GM15510 (cell line): Measurements from ENCODE around the gene NQO2.

Source experiments
- POLR2A ChIP-seq: IDR thresholded peaks from 3 replicates; pipeline ENCODE4 v1.6.1; 2011; ENCODE audit warnings: borderline replicate concordance; ENCODE audit not compliant: insufficient read length; ENCODE audit errors: extremely low read depth

The NQO2 gene

DNA sequence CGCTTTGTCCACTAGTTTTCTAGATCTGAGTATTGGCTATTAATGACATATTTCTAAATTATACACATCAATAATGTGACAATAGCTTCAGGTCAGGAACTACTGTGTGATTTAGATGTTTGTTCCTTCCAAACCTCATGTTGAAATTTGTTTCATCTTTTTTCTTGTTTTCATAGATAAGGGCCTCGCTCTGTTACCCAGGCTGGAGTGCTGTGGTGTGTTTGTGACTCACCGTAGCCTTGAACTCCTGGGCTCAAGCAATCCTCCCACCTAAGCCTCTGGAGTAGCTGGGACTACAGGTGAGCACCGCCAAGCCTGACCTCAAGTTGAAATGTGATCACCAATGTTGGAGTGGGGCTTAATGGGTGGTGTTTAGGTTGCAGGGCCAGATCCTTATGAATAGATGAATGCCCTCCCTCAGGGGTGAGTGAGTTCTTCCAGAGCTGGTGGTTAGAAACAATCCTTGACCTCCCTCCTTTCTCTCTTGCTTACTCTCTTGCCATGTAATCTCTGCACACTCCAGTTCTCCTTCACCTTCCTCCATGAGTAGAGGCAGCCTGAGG is 5.9 kb upstream of the NQO2 start:
- TF ChIP-seq POLR2A = no peak

- no peak for TF ChIP-seq POLR2A
These were observed 586 bp upstream of the NQO2 start for GRCh38 chr6:2998998-2999617.

DNA sequence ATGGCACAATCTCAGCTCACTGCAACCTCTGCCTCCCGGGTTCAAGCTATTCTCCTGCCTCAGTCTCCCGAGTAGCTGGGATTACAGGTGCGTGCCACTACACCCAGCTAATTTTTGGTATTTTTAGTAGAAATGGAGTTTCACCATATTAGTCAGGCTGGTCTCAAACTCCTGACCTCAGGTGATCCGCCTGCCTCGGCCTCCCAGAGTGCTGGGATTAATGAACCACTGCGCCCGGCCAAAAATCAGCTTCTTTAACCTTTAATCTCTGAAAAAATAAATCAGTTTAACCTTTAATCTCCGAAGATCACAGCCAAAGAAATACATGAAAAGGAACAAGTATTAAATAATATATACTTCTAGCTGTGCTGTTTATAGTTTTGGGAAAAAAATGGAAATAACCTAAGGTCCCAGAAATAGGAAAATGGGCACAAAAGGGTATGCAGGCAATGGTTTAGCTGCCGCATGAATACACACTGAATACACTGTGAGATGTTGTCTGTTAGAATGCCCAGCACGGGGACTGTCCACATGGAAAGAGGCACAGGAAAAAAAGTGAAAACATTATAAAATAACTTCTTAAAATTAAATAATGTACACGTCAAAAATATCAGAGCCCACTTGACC is 1.6 kb downstream of the NQO2 start:
- TF ChIP-seq POLR2A = no peak

DNA sequence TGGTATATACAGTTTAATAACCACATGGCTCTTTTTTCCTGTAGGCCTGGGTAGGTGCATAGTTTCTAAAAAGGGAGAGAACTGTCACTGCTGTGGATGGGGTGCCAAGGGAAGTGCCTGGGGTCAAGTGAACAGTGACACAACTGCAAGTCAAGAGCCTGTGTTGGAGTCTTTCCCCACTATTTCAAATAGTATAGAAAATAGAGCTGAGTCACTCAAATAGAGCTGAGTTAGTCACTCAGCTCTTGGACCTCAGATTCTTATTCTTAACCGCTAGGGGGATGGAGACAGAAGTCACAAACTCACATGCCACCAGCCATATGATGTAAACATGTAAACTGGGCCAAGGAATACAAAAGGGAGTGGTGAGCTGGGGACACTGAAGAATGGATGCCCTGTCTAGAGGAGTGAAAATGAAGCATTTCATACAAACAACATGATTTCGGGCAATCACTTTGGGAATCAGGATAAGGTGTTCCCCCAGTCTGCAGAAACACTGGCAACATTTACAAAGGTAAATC is 2.1 kb downstream of the NQO2 start:
- no peak for TF ChIP-seq POLR2A

GRCh38 chr6:3005077-3005476 is 5.4 kb downstream of the NQO2 start:
- TF ChIP-seq POLR2A = no peak

- no peak for TF ChIP-seq POLR2A
These were observed 6.2 kb downstream of the NQO2 start for GRCh38 chr6:3005874-3006273.

GRCh38 chr6:3006476-3006875 is 6.8 kb downstream of the NQO2 start:
- no peak for TF ChIP-seq POLR2A

DNA sequence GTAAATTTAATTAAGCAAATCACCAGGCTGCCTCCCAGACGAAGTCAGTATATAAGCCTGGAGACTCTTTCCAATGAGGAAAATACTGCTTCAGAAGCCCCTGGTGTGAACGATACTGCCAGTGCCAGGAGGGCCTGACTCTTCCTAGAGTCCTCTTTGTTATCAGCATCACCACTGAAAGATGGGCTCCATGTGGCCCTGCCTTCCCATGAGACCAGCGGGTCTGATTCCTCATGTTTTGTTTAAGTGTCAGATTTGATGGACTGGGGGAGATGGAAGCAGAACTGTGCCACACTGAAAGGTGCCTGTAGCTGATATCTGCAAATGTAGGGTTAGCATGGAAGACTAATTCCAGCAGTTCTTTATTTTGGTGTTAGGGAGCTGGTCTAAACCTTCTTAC is 7.9 kb downstream of the NQO2 start:
- TF ChIP-seq POLR2A = no peak

GRCh38 chr6:3009930-3010329 is 10.2 kb downstream of the NQO2 start:
- TF ChIP-seq POLR2A = no peak

DNA sequence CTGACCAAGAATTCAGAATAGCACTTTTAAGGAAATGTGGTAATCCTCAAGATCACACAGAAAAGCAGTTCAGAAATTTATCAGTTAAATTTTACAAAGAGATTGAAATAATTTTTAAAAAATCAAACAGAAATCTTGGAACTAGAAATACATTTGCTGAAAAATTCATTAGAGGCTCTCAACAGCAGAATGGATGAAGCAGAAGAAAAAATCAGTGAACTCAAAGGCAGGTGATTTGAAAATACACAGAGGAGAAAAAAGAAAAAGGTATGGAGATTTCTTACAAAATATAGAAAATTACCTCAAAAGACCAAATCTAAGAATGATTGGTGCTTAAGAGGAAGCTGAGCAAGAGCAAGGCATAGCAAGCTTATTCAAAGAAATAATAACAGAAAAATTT is 11.5 kb downstream of the NQO2 start:
- TF ChIP-seq POLR2A = no peak

GRCh38 chr6:3011592-3011991 is 11.9 kb downstream of the NQO2 start:
- no peak for TF ChIP-seq POLR2A

DNA sequence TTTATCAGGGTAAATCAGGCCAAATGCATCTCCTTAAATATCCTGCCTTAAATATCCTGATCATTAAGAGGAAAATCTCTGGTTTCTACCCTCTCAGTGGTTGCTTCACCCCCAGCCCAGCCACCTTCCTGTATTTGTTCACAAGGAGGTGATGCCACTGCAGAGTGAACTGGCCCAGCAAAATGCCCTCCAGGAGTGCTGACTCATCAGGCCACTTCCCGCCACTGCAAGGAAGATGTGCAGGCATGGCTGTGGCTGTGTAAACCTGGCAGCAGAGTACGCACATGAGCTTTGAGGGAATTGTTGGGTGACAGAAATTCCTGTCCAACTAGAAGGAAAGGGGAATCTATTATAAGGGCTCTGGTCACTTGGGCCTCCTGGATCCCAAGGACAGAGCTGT is 13.8 kb downstream of the NQO2 start:
- TF ChIP-seq POLR2A = no peak

GRCh38 chr6:3013901-3014674 is 14.4 kb downstream of the NQO2 start:
- TF ChIP-seq POLR2A = no peak

DNA sequence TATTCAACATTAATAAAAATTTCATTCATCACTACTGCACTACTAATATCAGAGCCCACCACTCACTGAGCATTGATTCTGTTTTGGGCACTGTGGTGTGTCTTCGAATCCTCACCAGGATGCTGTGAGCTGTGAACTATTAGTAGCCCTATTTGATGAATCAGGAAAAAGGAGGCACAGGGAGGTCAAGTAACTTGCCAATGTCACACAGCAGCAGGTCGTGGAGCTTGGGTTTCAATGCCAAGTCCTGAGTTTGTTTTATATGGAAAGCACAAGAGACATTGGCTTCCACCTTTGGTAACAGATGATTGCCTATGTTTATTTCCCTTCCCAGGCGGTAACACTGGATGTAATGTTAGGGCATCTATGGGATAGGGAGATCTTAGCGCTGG is 15.0 kb downstream of the NQO2 start:
- no peak for TF ChIP-seq POLR2A

- TF ChIP-seq POLR2A = no peak
These were observed 15.4 kb downstream of the NQO2 start for GRCh38 chr6:3015144-3015543.
